Right cardiac atrium (tissue), 5 donors: Measurements from ENCODE around the gene TMEM271. TPM values are rescaled to one million over a fixed set of nuclear protein-coding genes. Genes with fewer than 3 reads are reported as not detected.
"Not testable (repeated sequence)": the region's sequence is repeated elsewhere in the genome, so short reads cannot be mapped to it uniquely, and the experiment has no call there.

Experiments
- ATAC-seq, 2 donors: fragments of 200-7000 bp; cut with Tn5 transposase; one replicate each; pipeline versions ENCODE4 v1.8.0 to v1.9.1; 2020; ENCODE audit warnings: moderate library complexity in 2 of 2, mild to moderate bottlenecking in 1 of 2
- DNase-seq, 3 donors: peaks; one replicate each; pipeline ENCODE4 v3.0.0-alpha.2; 2020
- H3K27ac ChIP-seq: one replicate; pipeline ENCODE4 v1.5.1; 2013; ENCODE audit warnings: mild to moderate bottlenecking, low read length, control low read depth, moderate library complexity
- H3K27me3 ChIP-seq: one replicate; pipeline ENCODE4 v1.6.1; 2013; ENCODE audit not compliant: control insufficient read depth, insufficient read depth
- H3K4me1 ChIP-seq: one replicate; pipeline ENCODE4 v1.6.1; 2013; ENCODE audit warnings: low read length; ENCODE audit not compliant: control insufficient read depth, insufficient read depth
- H3K4me3 ChIP-seq: one replicate; pipeline ENCODE4 v1.5.1; 2013; ENCODE audit warnings: low read length, control low read depth
- H3K9me3 ChIP-seq: one replicate; pipeline ENCODE4 v1.6.1; 2013; ENCODE audit warnings: low read length; ENCODE audit not compliant: control insufficient read depth
- WGBS: extraction: QIAGEN DNeasy Blood & Tissue Kit; methylation state at CpG from one replicate; pipeline ENCODE4 v1.1.7; 2013; 5-methylcytosine and 5-hydroxymethylcytosine counted together
- intact Hi-C, 4 donors: fragments of 100-400 bp; cut with DNase I; formaldehyde crosslinking; loops; one replicate each; pipeline versions ENCODE4 v1.11.0 to v1.14.0; 2022 to 2023
- polyA plus RNA-seq: library from polyadenylated mRNA; stranded (reverse); fragments of 200-250 nt; gene quantifications from one replicate; pipeline ENCODE4 v1.2.3, GENCODE V29; 2013
- total RNA-seq, 4 donors: library from RNA; stranded (reverse); fragmentation: NEBNext Ultra II Directional; extraction: Animal tissue kit (Norgen Biotek cat#: 25700); gene quantifications; one replicate each; pipeline ENCODE4 v1.2.1, GENCODE V29; 2021
- donor health status: healthy with polysubstance abuse.
- donor health status: DM: no; HTN: yes; CAD: no.
- donor health status: DM: no; HTN: no; CAD: no.
- donor health status: DM: no; HTN: yes; CAD: no; lungs with severe emphysema.
- donor health status: DM: yes; HTN: yes; CAD: no.

TMEM271 gene
- total and polyA plus RNA-seq, 5 donors = not detected

- no peaks in the 10 kb centered on the region for H3K9me3 ChIP-seq
- 73% methylated on average over 10 of the region's 10 CpGs for WGBS
- H3K4me1 ChIP-seq = no peaks in the 10 kb centered on the region
- no peaks in the 10 kb centered on the region for H3K27me3 ChIP-seq
- DNase-seq (no peak), ATAC-seq (no peak)
- H3K4me3 ChIP-seq = no peak overlapping the region
- H3K27ac ChIP-seq = no peak overlapping the region
- intact Hi-C loops = no loop called here
Measured at GRCh38 chr4:567457-568350, 8.4 kb downstream of the TMEM271 start.

DNA sequence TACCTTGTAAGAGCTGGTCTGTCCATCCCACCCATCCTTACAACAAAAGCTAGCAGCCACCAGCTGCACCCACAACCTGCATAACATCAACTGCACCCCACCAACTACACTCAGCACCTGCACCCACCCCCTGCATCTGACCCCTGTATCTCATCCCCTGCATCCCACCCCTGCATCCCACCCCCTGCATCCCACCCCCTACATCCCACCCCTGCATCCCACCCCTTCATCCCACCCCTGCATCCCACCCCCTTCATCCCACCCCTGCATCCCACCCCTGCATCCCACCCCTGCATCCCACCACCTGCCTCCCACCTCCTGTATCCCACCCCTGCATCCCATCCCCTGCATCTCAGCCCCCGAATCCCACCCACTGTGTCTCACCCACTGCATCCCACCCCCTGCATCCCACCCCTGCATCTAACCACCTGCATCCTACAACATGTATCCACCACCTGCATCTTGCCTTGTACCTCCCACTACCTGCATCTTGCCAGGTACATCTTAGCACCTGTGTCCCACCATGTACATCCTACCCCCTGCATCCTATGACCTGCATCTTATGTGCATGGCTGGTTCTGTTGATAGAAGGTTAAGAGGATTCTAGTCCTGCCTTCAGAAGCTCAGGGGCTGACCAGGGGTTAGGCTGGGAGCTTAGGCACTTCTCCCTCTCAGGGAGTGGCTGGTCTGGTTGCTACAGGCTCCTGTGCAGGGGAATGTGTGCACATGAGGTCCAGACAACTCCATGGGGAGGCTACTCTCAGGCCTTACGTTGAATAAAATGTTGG, 9.4 kb downstream of the TMEM271 start:
- ATAC-seq (no peak), DNase-seq (no peak)
- intact Hi-C loops = no loop called here
- no peak overlapping the region for H3K4me3 ChIP-seq
- H3K9me3 ChIP-seq = no peaks in the 10 kb centered on the region
- H3K4me1 ChIP-seq = no peaks in the 10 kb centered on the region
- H3K27ac ChIP-seq = no peak overlapping the region
- no peaks in the 10 kb centered on the region for H3K27me3 ChIP-seq
- 42% methylated on average over 2 of the region's 2 CpGs for WGBS

GRCh38 chr4:566035-566434, 10.1 kb downstream of the TMEM271 start:
- intact Hi-C loops = no loop called here
- H3K4me1 ChIP-seq = no peaks in the 10 kb centered on the region

GRCh38 chr4:565614-566013, 10.5 kb downstream of the TMEM271 start:
- WGBS = 91% methylated on average over 1 of the region's 1 CpG
- not testable (repeated sequence) for H3K4me3 ChIP-seq

More at GRCh38 chr4:566035-566434, 10.1 kb downstream of the TMEM271 start:
- Histone ChIP-seq H3K27me3 (no peaks in the 10 kb centered on the region), H3K9me3 (no peaks in the 10 kb centered on the region), H3K4me3 (no peak overlapping the region), H3K27ac (no peak overlapping the region)
- DNase-seq (no peak), ATAC-seq (no peak)
- 96% methylated on average over 7 of the region's 7 CpGs for WGBS

DNA sequence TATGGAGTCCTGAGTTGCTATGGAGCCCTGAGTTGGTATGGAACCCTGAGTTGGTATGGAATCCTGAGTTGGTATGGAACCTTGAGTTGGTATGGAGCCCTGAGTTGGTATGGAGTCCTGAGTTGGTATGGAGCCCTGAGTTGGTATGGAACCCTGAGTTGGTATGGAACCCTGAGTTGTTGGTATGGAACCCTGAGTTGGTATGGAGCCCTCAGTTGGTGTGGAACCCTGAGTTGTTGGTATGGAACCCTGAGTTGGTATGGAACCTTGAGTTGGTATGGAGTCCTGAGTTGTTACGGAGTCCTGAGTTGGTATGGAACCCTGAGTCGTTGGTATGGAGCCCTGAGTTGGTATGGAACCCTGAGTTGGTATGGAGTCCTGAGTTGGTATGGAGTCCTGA, 13.6 kb downstream of the TMEM271 start:
- WGBS = 82% methylated on average over 2 of the region's 2 CpGs
- H3K27me3 ChIP-seq, H3K4me1 ChIP-seq, ATAC-seq, H3K9me3 ChIP-seq, DNase-seq, H3K4me3 ChIP-seq, H3K27ac ChIP-seq, intact Hi-C loops: not testable (repeated sequence)

More at GRCh38 chr4:565614-566013, 10.5 kb downstream of the TMEM271 start:
- H3K27me3 ChIP-seq, intact Hi-C loops, ATAC-seq, DNase-seq, H3K4me1 ChIP-seq, H3K27ac ChIP-seq, H3K9me3 ChIP-seq: not testable (repeated sequence)

DNA sequence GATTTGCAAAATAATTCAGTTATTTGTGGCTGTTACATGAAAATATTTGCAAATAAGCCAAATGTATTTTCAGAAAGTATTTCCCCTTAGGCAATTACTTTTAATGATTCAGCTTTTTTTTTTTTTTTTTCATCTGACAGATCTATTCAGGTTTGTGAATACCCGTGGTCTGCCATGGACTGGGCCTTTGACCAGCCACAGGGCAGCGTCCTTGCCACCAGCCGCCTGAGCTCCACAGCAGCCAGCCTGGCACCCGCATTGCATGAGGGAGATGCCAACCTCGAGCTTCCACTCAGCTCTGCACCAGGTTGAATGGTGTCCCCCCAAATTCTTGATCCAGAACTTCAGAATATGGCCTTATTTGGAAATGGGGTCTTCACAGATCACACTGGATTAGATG, 14.7 kb downstream of the TMEM271 start:
- no peaks in the 10 kb centered on the region for H3K9me3 ChIP-seq
- DNase-seq = no peak
- H3K27ac ChIP-seq = no peak overlapping the region
- intact Hi-C loops = no loop called here
- ATAC-seq = no peak
- no peaks in the 10 kb centered on the region for H3K27me3 ChIP-seq
- WGBS = 80% methylated on average over 5 of the region's 5 CpGs
- H3K4me3 ChIP-seq = no peak overlapping the region
- no peaks in the 10 kb centered on the region for H3K4me1 ChIP-seq

GRCh38 chr4:560731-561291, 15.3 kb downstream of the TMEM271 start:
- Histone ChIP-seq H3K9me3 (no peaks in the 10 kb centered on the region), H3K4me3 (no peak overlapping the region), H3K27ac (no peak overlapping the region), H3K27me3 (no peaks in the 10 kb centered on the region), H3K4me1 (no peaks in the 10 kb centered on the region)
- no peak for ATAC-seq
- intact Hi-C loops = no loop called here
- no peak for DNase-seq
- WGBS = 75% methylated on average over 12 of the region's 12 CpGs

GRCh38 chr4:560061-560460, 16.0 kb downstream of the TMEM271 start:
- DNase-seq (no peak), ATAC-seq (no peak)
- Histone ChIP-seq H3K27ac (no peak overlapping the region), H3K27me3 (no peaks in the 10 kb centered on the region), H3K4me1 (no peaks in the 10 kb centered on the region), H3K9me3 (no peaks in the 10 kb centered on the region), H3K4me3 (no peak overlapping the region)
- intact Hi-C loops = no loop called here
- 81% methylated on average over 9 of the region's 9 CpGs for WGBS

DNA sequence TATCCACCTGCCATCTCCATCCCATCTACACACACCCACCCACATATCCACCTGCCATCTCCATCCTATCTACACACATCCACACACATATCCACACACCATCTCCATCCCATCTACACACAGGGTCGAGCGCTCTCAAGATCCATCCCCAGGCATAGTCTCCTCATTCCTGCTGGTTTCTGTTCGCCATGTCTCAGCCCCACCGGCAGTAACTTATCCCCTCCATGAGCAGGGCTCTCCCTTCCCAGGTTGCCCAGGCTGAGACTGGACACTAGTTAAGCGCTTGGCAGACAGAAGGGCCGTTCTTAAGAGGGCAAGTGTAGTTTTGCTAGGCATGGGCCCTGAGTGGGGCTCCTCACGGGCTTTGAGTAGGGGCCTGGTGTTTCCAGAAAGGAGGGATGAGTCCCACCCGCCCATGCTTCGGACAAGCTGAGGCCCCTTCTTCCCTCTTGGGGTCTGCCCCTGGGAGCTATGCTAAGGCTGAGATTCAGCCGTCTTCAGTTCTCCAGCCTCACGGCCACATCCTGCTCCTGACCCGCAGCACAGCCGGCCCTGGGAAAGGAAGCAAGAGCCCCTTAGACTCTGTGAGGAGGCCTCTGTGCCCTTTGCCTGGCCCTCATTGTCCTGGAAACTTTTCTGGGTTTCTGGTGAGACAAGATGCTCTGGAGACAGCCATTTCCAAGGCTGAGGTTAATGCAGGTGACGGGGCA, 20.4 kb downstream of the TMEM271 start:
- ATAC-seq = no peak
- DNase-seq = peak in 1 of 3 donors; percentile 3
- H3K9me3 ChIP-seq = no peaks in the 10 kb centered on the region
- no peak overlapping the region for H3K27ac ChIP-seq
- H3K4me3 ChIP-seq = no peak overlapping the region
- no peaks in the 10 kb centered on the region for H3K4me1 ChIP-seq
- intact Hi-C loops = no loop called here
- no peaks in the 10 kb centered on the region for H3K27me3 ChIP-seq
- 84% methylated on average over 14 of the region's 14 CpGs for WGBS

- 73% methylated on average over 3 of the region's 3 CpGs for WGBS
- H3K4me1 ChIP-seq, H3K27ac ChIP-seq, H3K9me3 ChIP-seq, ATAC-seq, H3K4me3 ChIP-seq, DNase-seq, H3K27me3 ChIP-seq, intact Hi-C loops: not testable (repeated sequence)
Measured at GRCh38 chr4:554793-555320, 21.2 kb downstream of the TMEM271 start.
